Vagina (tissue), 2 donors: ENCODE measurements around the gene WNT9B.

Source experiments
- POLR2A ChIP-seq, 2 donors: fragments of 450-650 bp; IDR thresholded peaks; one replicate each; pipeline ENCODE4 v1.6.1; 2017; ENCODE audit warnings: antibody characterized with exemption in 2 of 2, mild to moderate bottlenecking in 2 of 2, moderate library complexity in 2 of 2
- POLR2AphosphoS5 ChIP-seq, 2 donors: sonication (generic); formaldehyde crosslinking; IDR thresholded peaks; one replicate each; pipeline ENCODE4 v1.9.0; 2017; ENCODE audit warnings: antibody characterized with exemption in 2 of 2, mild to moderate bottlenecking in 2 of 2, low read depth in 1 of 2; ENCODE audit not compliant: insufficient read depth in 1 of 2
- TF ChIP-seq, protein P1 (sequence below), 3 experiments: fragments of 450-650 bp in 2 of 3; fragments of 200-600 bp in 1 of 3; sonication (generic) in 1 of 3; IDR thresholded peaks; one replicate each; pipeline ENCODE4 v1.5.1; 2017 to 2019; ENCODE audit warnings: antibody characterized with exemption in 3 of 3, mild to moderate bottlenecking in 2 of 3, moderate library complexity in 2 of 3

DNA sequence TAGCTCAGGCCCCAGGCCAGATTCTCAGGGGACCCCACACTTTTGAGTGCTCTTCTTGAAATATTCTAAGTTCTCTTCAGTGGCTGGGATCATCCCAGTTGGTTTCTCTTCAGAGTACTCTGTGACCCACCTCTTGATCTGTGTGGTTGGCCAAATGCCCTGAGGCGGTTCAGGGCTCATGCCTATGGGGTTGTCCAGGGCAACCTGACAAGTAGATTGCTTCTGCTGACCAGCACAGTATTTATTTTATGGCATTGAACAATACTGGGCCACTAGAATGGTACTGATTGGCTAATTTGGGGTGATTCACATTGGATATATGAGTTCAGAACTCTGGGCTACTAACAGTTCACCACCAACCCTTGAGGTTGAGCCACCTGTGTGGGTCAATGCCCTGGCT, 64.2 kb downstream of the WNT9B start:
- TF ChIP-seq, protein P1, sequence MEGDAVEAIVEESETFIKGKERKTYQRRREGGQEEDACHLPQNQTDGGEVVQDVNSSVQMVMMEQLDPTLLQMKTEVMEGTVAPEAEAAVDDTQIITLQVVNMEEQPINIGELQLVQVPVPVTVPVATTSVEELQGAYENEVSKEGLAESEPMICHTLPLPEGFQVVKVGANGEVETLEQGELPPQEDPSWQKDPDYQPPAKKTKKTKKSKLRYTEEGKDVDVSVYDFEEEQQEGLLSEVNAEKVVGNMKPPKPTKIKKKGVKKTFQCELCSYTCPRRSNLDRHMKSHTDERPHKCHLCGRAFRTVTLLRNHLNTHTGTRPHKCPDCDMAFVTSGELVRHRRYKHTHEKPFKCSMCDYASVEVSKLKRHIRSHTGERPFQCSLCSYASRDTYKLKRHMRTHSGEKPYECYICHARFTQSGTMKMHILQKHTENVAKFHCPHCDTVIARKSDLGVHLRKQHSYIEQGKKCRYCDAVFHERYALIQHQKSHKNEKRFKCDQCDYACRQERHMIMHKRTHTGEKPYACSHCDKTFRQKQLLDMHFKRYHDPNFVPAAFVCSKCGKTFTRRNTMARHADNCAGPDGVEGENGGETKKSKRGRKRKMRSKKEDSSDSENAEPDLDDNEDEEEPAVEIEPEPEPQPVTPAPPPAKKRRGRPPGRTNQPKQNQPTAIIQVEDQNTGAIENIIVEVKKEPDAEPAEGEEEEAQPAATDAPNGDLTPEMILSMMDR (IDR thresholded peaks at IDR 0.05), result no peak
- no peak for TF ChIP-seq POLR2AphosphoS5 (IDR thresholded peaks at IDR 0.05; ENCODE audit: insufficient read depth in 1 of 2, low read depth in 1 of 2)
- TF ChIP-seq POLR2A (IDR thresholded peaks at IDR 0.05), result no peak
